A549 (cell line): ENCODE results near the gene SOX12. TPM values are rescaled to one million over a fixed set of nuclear protein-coding genes. Genes with fewer than 3 reads are reported as not detected.

Source experiments
- ATAC-seq, 2 experiments: fragments of 200-7000 bp in 1 of 2; fragments of >200 bp in 1 of 2; cut with Nextera tagmentation in 1 of 2; cut with Tn5 transposase in 1 of 2; 3 replicates each; pipeline versions ENCODE4 v1.8.0 to v1.9.1; 2018 to 2020; ENCODE audit warnings: mild to moderate bottlenecking in 1 of 2, moderate library complexity in 1 of 2
- CTCF ChIA-PET: fragments of 300-600 bp; sonication (Branson Sonifier 250); formaldehyde crosslinking; extraction: SDS; loops from one replicate; lab custom pipeline; 2021; ENCODE audit warnings: antibody characterized with exemption, inconsistent platforms; lab: Yijun Ruan, JAX
- POLR2A ChIA-PET: fragments of 350-600 bp; formaldehyde crosslinking; extraction: SDS; loops from one replicate; lab custom pipeline; 2021; ENCODE audit warnings: antibody characterized with exemption, inconsistent platforms; lab: Yijun Ruan, JAX
- DNase-seq, 2 experiments: peaks; one replicate each; pipeline versions ENCODE4 v3.0.0 to v3.0.0-alpha.2; 2011 to 2016; ENCODE audit warnings: low read depth in 1 of 2, low spot score in 1 of 2
- FAIRE-seq: peaks from 2 replicates; lab custom pipeline; 2011; peaks lifted over from hg19 to GRCh38; lab: Jason Lieb, UNC
- H3K27ac ChIP-seq, 2 experiments: fragments of >200 bp; sonication (Bioruptor Twin); formaldehyde crosslinking; 3 replicates each; pipeline ENCODE4 v1.5.1; 2016 to 2017
- H3K4me1 ChIP-seq: fragments of >200 bp; sonication (Bioruptor Twin); formaldehyde crosslinking; 3 replicates; pipeline ENCODE4 v1.6.1; 2016
- H3K4me2 ChIP-seq: fragments of >200 bp; sonication (Bioruptor Twin); formaldehyde crosslinking; 3 replicates; pipeline ENCODE4 v1.6.1; 2016
- H3K4me3 ChIP-seq: fragments of >200 bp; sonication (Bioruptor Twin); formaldehyde crosslinking; 3 replicates; pipeline ENCODE4 v1.5.1; 2016
- H3K9me3 ChIP-seq: fragments of >200 bp; sonication (Bioruptor Twin); formaldehyde crosslinking; 3 replicates; pipeline ENCODE4 v1.6.1; 2016
- CBX8 ChIP-seq: fragments of 200-600 bp; sonication (generic); IDR thresholded peaks from 2 replicates; pipeline ENCODE4 v1.6.1; 2016
- CEBPB ChIP-seq, 2 experiments: fragments of >200 bp in 1 of 2; sonication (Bioruptor Twin) in 1 of 2; formaldehyde crosslinking in 1 of 2; IDR thresholded peaks; 2 replicates each; pipeline ENCODE4 v1.6.1; 2012 to 2016
- CHD4 ChIP-seq: fragments of 200-600 bp; sonication (generic); IDR thresholded peaks from 2 replicates; pipeline ENCODE4 v1.6.1; 2016; ENCODE audit warnings: antibody characterized with exemption, mild to moderate bottlenecking, borderline replicate concordance
- FOSL2 ChIP-seq, 2 experiments: fragments of 450-650 bp in 1 of 2; fragments of >200 bp in 1 of 2; sonication (Bioruptor Twin) in 1 of 2; formaldehyde crosslinking; IDR thresholded peaks; 2 replicates each; pipeline versions ENCODE4 v1.5.0 to v1.6.1; 2016 to 2020; ENCODE audit warnings: mild to moderate bottlenecking in 1 of 2, moderate library complexity in 1 of 2
- GATA3 ChIP-seq: IDR thresholded peaks from 2 replicates; pipeline ENCODE4 v1.6.1; 2012; ENCODE audit warnings: borderline replicate concordance
- HDAC2 ChIP-seq: fragments of 200-600 bp; sonication (generic); IDR thresholded peaks from 2 replicates; pipeline ENCODE4 v1.6.1; 2016
- HEYL ChIP-seq: fragments of 250-450 bp; sonication (Bioruptor Pico); IDR thresholded peaks from 2 replicates; pipeline ENCODE4 v1.8.0; 2021; ENCODE audit warnings: mild to moderate bottlenecking, moderate library complexity
- HOXA7 ChIP-seq: fragments of 250-450 bp; sonication (Bioruptor Pico); IDR thresholded peaks from 2 replicates; pipeline ENCODE4 v1.5.0; 2020; ENCODE audit warnings: mild to moderate bottlenecking, moderate library complexity
- HOXB5 ChIP-seq: fragments of 250-450 bp; sonication (Bioruptor Pico); IDR thresholded peaks from 2 replicates; pipeline ENCODE4 v1.5.0; 2020; ENCODE audit warnings: mild to moderate bottlenecking, moderate library complexity
- KDM1A ChIP-seq: fragments of 200-600 bp; sonication (generic); IDR thresholded peaks from 2 replicates; pipeline ENCODE4 v1.6.1; 2016; ENCODE audit warnings: low read depth, mild to moderate bottlenecking
- PHF8 ChIP-seq: fragments of 200-600 bp; sonication (generic); IDR thresholded peaks from 2 replicates; pipeline ENCODE4 v1.6.1; 2016; ENCODE audit warnings: low read depth, mild to moderate bottlenecking, antibody characterized with exemption, moderate library complexity, borderline replicate concordance
- POLR2A ChIP-seq: IDR thresholded peaks from 2 replicates; pipeline ENCODE4 v1.6.1; 2012; ENCODE audit warnings: mild to moderate bottlenecking, low read length
- RAD21 ChIP-seq, 2 experiments: fragments of >200 bp in 1 of 2; sonication (Bioruptor Twin) in 1 of 2; formaldehyde crosslinking in 1 of 2; IDR thresholded peaks in 1 of 2; conservative IDR thresholded peaks in 1 of 2; 2 replicates in 1 of 2; 3 replicates in 1 of 2; pipeline ENCODE4 v1.6.1; 2012 to 2018; ENCODE audit warnings: inconsistent platforms in 1 of 2
- RNF2 ChIP-seq: fragments of 200-600 bp; sonication (generic); IDR thresholded peaks from 2 replicates; pipeline ENCODE4 v1.6.1; 2016; ENCODE audit warnings: low read depth, mild to moderate bottlenecking, antibody characterized with exemption, moderate library complexity, borderline replicate concordance
- TP53 ChIP-seq: fragments of 250-450 bp; sonication (Bioruptor Pico); IDR thresholded peaks from 2 replicates; pipeline ENCODE4 v1.5.0; 2021; ENCODE audit warnings: mild to moderate bottlenecking, moderate library complexity
- WGBS: methylation state at CpG from one replicate; pipeline ENCODE4 v1.1.6; 2017; ENCODE audit errors: missing lambda C conversion rate; 5-methylcytosine and 5-hydroxymethylcytosine counted together
- polyA plus RNA-seq, 4 experiments: library from polyadenylated mRNA; depleted of rRNA in 3 of 4; stranded (reverse); fragments of >200 nt; fragmentation: RNase III in 1 of 4; extraction: RNeasy Plus Mini Kit Qiagen cat#74134 plus additional on column Dnase treatment in 1 of 4; gene quantifications; 2 replicates in 3 of 4; 3 replicates in 1 of 4; pipeline ENCODE4 v1.2.3, GENCODE V29; 2011 to 2017
- TF ChIP-seq, protein P1 (sequence below): fragments of >200 bp; sonication (Bioruptor Twin); formaldehyde crosslinking; IDR thresholded peaks from 2 replicates; pipeline ENCODE4 v1.6.1; 2016
- TF ChIP-seq, protein P2 (sequence below): IDR thresholded peaks from 2 replicates; pipeline ENCODE4 v1.6.1; 2012
- TF ChIP-seq, protein P3 (sequence below): fragments of >200 bp; sonication (Bioruptor Twin); formaldehyde crosslinking; IDR thresholded peaks from 3 replicates; pipeline ENCODE4 v1.5.1; 2016
- TF ChIP-seq, protein P4 (sequence below): fragments of 250-450 bp; sonication (Bioruptor Pico); IDR thresholded peaks from 2 replicates; pipeline ENCODE4 v1.5.0; 2021; ENCODE audit warnings: mild to moderate bottlenecking, moderate library complexity, borderline replicate concordance

Gene SOX12
- polyA plus RNA-seq, 2 of the 4 experiments (the other 2 are of a cell fraction), result 7.0 to 29.2 TPM

DNA sequence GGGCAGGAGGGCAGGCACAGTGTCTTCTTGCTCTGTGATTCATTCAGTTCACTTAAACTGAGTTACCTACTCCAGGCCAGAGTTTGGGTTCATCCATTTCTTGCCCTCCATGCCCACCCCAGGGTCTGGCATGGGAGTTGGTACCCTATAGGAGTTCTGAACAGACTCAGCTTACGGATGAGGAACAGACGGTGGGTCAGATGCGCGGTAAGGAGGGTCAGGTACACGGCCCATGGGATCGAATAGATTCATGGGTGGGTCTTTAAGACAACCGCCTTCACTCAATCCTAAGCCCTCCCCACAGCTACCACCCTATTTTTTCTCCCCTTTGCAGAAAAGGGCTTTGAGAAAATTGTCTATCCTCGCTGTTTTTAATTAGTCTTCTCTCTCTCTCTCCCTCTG is 42.1 kb downstream of the SOX12 start:
- no peak for DNase-seq
- Histone ChIP-seq H3K27ac (peak overlapping the region; percentile 94 to 98), H3K9me3 (no peaks in the 10 kb centered on the region), H3K4me2 (peak overlapping the region; percentile 10; the same call in 1 of the 3 replicates), H3K4me3 (no peak overlapping the region), H3K4me1 (peaks cover 88% of the 10 kb centered on the region)
- WGBS, result 92% methylated on average over 8 of the region's 8 CpGs
- no peak for FAIRE-seq
- POLR2A ChIA-PET, result interaction anchor here (0.7 to 7.1 kb wide), 2 partner anchors 17 to 20 kb away, joined by 3 to 147 read pairs; partner anchors contain the start of genes NRSN2 and TRIB3
- CTCF ChIA-PET, result interaction anchor here (0.6 to 50.3 kb wide), 6 partner anchors 8 to 316 kb away, joined by 3 to 1229 read pairs (median 18); partner anchors contain the start of gene TRIB3
- no peak for ATAC-seq
- TF ChIP-seq HOXB5 (CRISPR knock-in tag) (no peak), RAD21 (conservative IDR thresholded peaks at IDR 0.05 in 1 of 2, IDR thresholded peaks at IDR 0.05 in 1 of 2) (no peak), PHF8 (no peak), CHD4 (no peak), HDAC2 (no peak), GATA3 (no peak), CBX8 (no peak), KDM1A (no peak), HEYL (CRISPR knock-in tag) (no peak), FOSL2 (IDR thresholded peaks at IDR 0.05) (no peak), FOSL2 (CRISPR knock-in tag; IDR thresholded peaks at IDR 0.05) (no peak), HOXA7 (CRISPR knock-in tag) (no peak), RNF2 (no peak), POLR2A (no peak)
- TF ChIP-seq, protein P1, sequence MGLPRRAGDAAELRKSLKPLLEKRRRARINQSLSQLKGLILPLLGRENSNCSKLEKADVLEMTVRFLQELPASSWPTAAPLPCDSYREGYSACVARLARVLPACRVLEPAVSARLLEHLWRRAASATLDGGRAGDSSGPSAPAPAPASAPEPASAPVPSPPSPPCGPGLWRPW, result no peak
- TF ChIP-seq, protein P2, sequence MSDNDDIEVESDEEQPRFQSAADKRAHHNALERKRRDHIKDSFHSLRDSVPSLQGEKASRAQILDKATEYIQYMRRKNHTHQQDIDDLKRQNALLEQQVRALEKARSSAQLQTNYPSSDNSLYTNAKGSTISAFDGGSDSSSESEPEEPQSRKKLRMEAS, result no peak
- TF ChIP-seq, protein P3, sequence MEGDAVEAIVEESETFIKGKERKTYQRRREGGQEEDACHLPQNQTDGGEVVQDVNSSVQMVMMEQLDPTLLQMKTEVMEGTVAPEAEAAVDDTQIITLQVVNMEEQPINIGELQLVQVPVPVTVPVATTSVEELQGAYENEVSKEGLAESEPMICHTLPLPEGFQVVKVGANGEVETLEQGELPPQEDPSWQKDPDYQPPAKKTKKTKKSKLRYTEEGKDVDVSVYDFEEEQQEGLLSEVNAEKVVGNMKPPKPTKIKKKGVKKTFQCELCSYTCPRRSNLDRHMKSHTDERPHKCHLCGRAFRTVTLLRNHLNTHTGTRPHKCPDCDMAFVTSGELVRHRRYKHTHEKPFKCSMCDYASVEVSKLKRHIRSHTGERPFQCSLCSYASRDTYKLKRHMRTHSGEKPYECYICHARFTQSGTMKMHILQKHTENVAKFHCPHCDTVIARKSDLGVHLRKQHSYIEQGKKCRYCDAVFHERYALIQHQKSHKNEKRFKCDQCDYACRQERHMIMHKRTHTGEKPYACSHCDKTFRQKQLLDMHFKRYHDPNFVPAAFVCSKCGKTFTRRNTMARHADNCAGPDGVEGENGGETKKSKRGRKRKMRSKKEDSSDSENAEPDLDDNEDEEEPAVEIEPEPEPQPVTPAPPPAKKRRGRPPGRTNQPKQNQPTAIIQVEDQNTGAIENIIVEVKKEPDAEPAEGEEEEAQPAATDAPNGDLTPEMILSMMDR, result no peak

DNA sequence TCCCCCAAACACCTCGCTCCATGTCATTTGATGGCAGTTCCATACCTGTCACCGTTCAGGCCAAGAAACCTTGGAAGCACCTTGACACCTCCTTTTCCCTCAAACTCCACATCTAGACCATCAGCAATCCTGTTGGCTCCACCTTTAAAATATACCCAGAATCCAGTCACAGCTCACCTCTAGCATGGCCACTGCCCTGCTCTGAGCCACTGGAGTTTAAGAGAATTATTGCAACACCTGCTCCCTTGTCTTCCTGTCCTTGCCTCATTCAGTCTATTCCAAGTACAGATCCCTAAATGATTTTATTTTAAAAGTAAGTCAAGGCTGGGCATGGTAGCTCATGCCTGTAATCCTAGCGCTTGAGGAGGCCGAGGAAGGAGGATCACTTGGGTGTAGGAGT is 43.6 kb downstream of the SOX12 start:
- Histone ChIP-seq H3K27ac (peak overlapping the region; percentile 94 to 98), H3K4me2 (no peak overlapping the region), H3K9me3 (no peaks in the 10 kb centered on the region), H3K4me1 (peaks cover 88% of the 10 kb centered on the region), H3K4me3 (no peak overlapping the region)
- WGBS, result 96% methylated on average over 4 of the region's 4 CpGs
- TF ChIP-seq CEBPB (IDR thresholded peaks at IDR 0.05), result peak in 1 of 2 experiments; percentile 34; a peak in 1 of 4 replicates
- TF ChIP-seq, protein P4, sequence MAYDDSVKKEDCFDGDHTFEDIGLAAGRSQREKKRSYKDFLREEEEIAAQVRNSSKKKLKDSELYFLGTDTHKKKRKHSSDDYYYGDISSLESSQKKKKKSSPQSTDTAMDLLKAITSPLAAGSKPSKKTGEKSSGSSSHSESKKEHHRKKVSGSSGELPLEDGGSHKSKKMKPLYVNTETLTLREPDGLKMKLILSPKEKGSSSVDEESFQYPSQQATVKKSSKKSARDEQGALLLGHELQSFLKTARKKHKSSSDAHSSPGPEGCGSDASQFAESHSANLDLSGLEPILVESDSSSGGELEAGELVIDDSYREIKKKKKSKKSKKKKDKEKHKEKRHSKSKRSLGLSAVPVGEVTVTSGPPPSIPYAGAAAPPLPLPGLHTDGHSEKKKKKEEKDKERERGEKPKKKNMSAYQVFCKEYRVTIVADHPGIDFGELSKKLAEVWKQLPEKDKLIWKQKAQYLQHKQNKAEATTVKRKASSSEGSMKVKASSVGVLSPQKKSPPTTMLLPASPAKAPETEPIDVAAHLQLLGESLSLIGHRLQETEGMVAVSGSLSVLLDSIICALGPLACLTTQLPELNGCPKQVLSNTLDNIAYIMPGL (CRISPR knock-in tag), result no peak
- no peak for TF ChIP-seq HOXA7 (CRISPR knock-in tag)
- TF ChIP-seq TP53 (CRISPR knock-in tag), result no peak
- ATAC-seq (no peak), FAIRE-seq (no peak), DNase-seq (no peak)
- CTCF ChIA-PET, result interaction anchor here (1.1 to 50.3 kb wide), 6 partner anchors 9 to 370 kb away, joined by 4 to 1229 read pairs (median 5); no protein-coding TSS in a partner anchor
- POLR2A ChIA-PET, result interaction anchor here (0.8 to 5.7 kb wide), 4 partner anchors 14 to 39 kb away, joined by 4 to 77 read pairs (median 4); partner anchors contain the start of genes NRSN2, RBCK1 and TRIB3
